Regular cardiac myocyte (primary cell): ENCODE measurements around the gene CCDC148. TPM values are rescaled to one million over a fixed set of nuclear protein-coding genes. Genes with fewer than 3 reads are reported as not detected.

Experiments
- total RNA-seq: library from RNA; depleted of rRNA; stranded (reverse); fragments of >200 nt; gene quantifications from 2 replicates; pipeline ENCODE4 v1.2.3, GENCODE V29; 2014

The CCDC148 gene
- 0.77 and 2.0 TPM in 2 replicates for total RNA-seq

DNA sequence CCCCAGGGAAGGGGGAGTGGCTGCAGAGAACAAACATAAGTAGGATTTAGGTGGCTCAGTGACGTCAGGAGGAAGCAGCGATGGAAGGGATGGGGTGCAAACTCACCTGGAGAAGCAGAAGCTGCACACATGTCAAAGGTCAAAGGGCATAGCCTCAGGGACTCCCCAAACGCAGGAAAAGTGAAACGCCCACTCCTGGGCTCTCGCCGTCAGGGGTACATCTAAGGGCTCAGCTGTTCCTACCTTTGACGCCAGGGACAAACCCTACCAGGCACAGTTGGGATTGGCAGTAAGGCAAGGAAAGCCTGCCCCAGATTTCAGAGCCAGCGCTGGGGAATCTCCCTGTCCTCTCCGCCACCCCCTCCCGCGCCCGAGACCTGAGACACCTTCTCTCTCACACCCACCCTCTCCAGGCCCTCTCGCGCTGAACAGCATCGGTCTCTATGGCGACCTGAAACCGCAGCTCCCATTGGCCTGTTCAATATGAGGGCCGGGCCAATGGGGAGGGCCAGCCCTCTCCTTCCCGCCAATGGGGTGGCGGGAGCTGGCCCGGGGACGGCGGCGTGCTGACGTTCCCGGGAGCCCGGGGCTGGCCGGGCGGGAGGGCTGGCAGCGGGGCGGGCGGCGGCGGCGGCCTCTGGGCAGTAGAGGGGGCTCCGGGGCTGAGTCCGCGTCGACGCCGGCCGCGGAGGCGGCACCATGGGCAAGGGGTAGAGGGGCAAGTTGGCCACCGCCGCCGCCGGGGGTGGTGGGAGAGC, at the start of gene CCDC148, which contains the start of gene PKP4:
Gene CCDC148 (minus strand): TSS at position 445 of the 758 bp plus-strand sequence. CDS start 314 bp downstream, at position 131.
Gene PKP4 (plus strand): TSS at position 644 of the 758 bp plus-strand sequence. CDS start 76,233 bp downstream, outside the sequence.

Other genes with a start within 250 kb of the CCDC148 start
- 36.6 and 40.1 TPM in 2 replicates for gene PKP4, start 199 bp upstream of the CCDC148 start, total RNA-seq